ENCODE results near the gene PTPN18. TPM values are rescaled to one million over a fixed set of nuclear protein-coding genes. Genes with fewer than 3 reads are reported as not detected.
A peak's percentile ranks its signal among the peaks of the same experiment; 100 is the strongest.
"Not testable (repeated sequence)": the region's sequence is repeated elsewhere in the genome, so short reads cannot be mapped to it uniquely, and the experiment has no call there.

PTPN18 gene
- total RNA-seq, 2 donors from 2014 or later: 16.4 to 19.6 TPM

- no peaks in the 10 kb centered on the region for H3K36me3 Mint-ChIP-seq (ENCODE audit: low read depth)
- Histone ChIP-seq H3K27ac (ENCODE audit: low read depth, low read length) (no peak overlapping the region), H3K9me3 (ENCODE audit: control insufficient read depth, low read length) (no peaks in the 10 kb centered on the region), H3K4me3 (ENCODE audit: low read length) (peak overlapping the region; percentile 84), H3K4me1 (ENCODE audit: control insufficient read depth, insufficient read depth, low read length) (no peaks in the 10 kb centered on the region), H3K27me3 (ENCODE audit: control insufficient read depth, insufficient read depth, low read length, poor library complexity, severe bottlenecking) (peaks cover 4% of the 10 kb centered on the region), H3K36me3 (ENCODE audit: control insufficient read depth, insufficient read depth, low read length) (no peaks in the 10 kb centered on the region), H3K9ac (ENCODE audit: extremely low read depth, low read length, poor library complexity, severe bottlenecking) (peak overlapping the region; percentile 79)
- peak; percentile 89 for DNase-seq
- H3K27me3 Mint-ChIP-seq (ENCODE audit: insufficient read depth): peaks cover 24% of the 10 kb centered on the region
- H3K9me3 Mint-ChIP-seq: no peaks in the 10 kb centered on the region
- WGBS, 2 experiments (ENCODE audit: insufficient coverage in 1 of 2, insufficient read length in 1 of 2): 11 to 12% methylated on average over 42 to 59 of the region's 59 CpGs
- TF ChIP-seq CTCF (conservative IDR thresholded peaks at IDR 0.05): no peak
- H3K27ac Mint-ChIP-seq: peak overlapping the region; percentile 35
- H3K4me3 Mint-ChIP-seq: peak overlapping the region; percentile 76
- peaks cover 25% of the 10 kb centered on the region for H3K4me1 Mint-ChIP-seq
Observed at GRCh38 chr2:130391058-130391871, 35.4 kb downstream of the PTPN18 start.

- 44 to 51% methylated on average over 12 to 16 of the region's 17 CpGs for WGBS, 2 experiments (ENCODE audit: insufficient coverage in 1 of 2, insufficient read length in 1 of 2)
- Histone ChIP-seq H3K9me3 (ENCODE audit: control insufficient read depth, low read length) (no peaks in the 10 kb centered on the region), H3K4me1 (ENCODE audit: control insufficient read depth, insufficient read depth, low read length) (no peaks in the 10 kb centered on the region), H3K4me3 (ENCODE audit: low read length) (peak overlapping the region; percentile 84), H3K9ac (ENCODE audit: extremely low read depth, low read length, poor library complexity, severe bottlenecking) (no peak overlapping the region), H3K27ac (ENCODE audit: low read depth, low read length) (no peak overlapping the region), H3K36me3 (ENCODE audit: control insufficient read depth, insufficient read depth, low read length) (no peaks in the 10 kb centered on the region), H3K27me3 (ENCODE audit: control insufficient read depth, insufficient read depth, low read length, poor library complexity, severe bottlenecking) (peaks cover 4% of the 10 kb centered on the region)
- H3K9me3 Mint-ChIP-seq: no peaks in the 10 kb centered on the region
- H3K4me3 Mint-ChIP-seq: peak overlapping the region; percentile 76
- H3K27ac Mint-ChIP-seq: peak overlapping the region; percentile 35
- TF ChIP-seq CTCF (conservative IDR thresholded peaks at IDR 0.05): no peak
- H3K36me3 Mint-ChIP-seq (ENCODE audit: low read depth): no peaks in the 10 kb centered on the region
- peak; percentile 48 for DNase-seq
- H3K4me1 Mint-ChIP-seq: peaks cover 21% of the 10 kb centered on the region
- H3K27me3 Mint-ChIP-seq (ENCODE audit: insufficient read depth): peaks cover 24% of the 10 kb centered on the region
Observed at GRCh38 chr2:130391872-130392670, 36.2 kb downstream of the PTPN18 start.

- 81 to 82% methylated on average over 5 to 7 of the region's 7 CpGs for WGBS, 2 experiments (ENCODE audit: insufficient coverage in 1 of 2, insufficient read length in 1 of 2)
- H3K36me3 ChIP-seq (ENCODE audit: control insufficient read depth, insufficient read depth, low read length): no peaks in the 10 kb centered on the region
- H3K9ac ChIP-seq (ENCODE audit: extremely low read depth, low read length, poor library complexity, severe bottlenecking): no peak overlapping the region
- Mint-ChIP-seq H3K27me3 (ENCODE audit: insufficient read depth) (peaks cover 24% of the 10 kb centered on the region), H3K4me3 (no peak overlapping the region), H3K9me3 (no peaks in the 10 kb centered on the region), H3K36me3 (ENCODE audit: low read depth) (no peaks in the 10 kb centered on the region), H3K4me1 (peaks cover 17% of the 10 kb centered on the region), H3K27ac (peak overlapping the region; percentile 68)
- no peak overlapping the region for H3K27ac ChIP-seq (ENCODE audit: low read depth, low read length)
- H3K4me3 ChIP-seq (ENCODE audit: low read length): no peak overlapping the region
- peaks cover 4% of the 10 kb centered on the region for H3K27me3 ChIP-seq (ENCODE audit: control insufficient read depth, insufficient read depth, low read length, poor library complexity, severe bottlenecking)
- DNase-seq: peak; percentile 82
- H3K9me3 ChIP-seq (ENCODE audit: control insufficient read depth, low read length): no peaks in the 10 kb centered on the region
- no peaks in the 10 kb centered on the region for H3K4me1 ChIP-seq (ENCODE audit: control insufficient read depth, insufficient read depth, low read length)
- TF ChIP-seq CTCF (conservative IDR thresholded peaks at IDR 0.05): no peak
Observed at GRCh38 chr2:130393318-130393910, 37.6 kb downstream of the PTPN18 start.

- not testable (repeated sequence) for H3K27me3 ChIP-seq (ENCODE audit: control insufficient read depth, insufficient read depth, low read length, poor library complexity, severe bottlenecking); H3K36me3 ChIP-seq (ENCODE audit: control insufficient read depth, insufficient read depth, low read length); H3K9me3 ChIP-seq (ENCODE audit: control insufficient read depth, low read length); DNase-seq; H3K4me1 Mint-ChIP-seq; H3K4me3 Mint-ChIP-seq; H3K36me3 Mint-ChIP-seq (ENCODE audit: low read depth); H3K27ac Mint-ChIP-seq; H3K27ac ChIP-seq (ENCODE audit: low read depth, low read length); H3K27me3 Mint-ChIP-seq (ENCODE audit: insufficient read depth); H3K9me3 Mint-ChIP-seq; H3K4me1 ChIP-seq (ENCODE audit: control insufficient read depth, insufficient read depth, low read length); H3K4me3 ChIP-seq (ENCODE audit: low read length); H3K9ac ChIP-seq (ENCODE audit: extremely low read depth, low read length, poor library complexity, severe bottlenecking)
- no CpG with 5 or more reads among the region's 2 CpGs for WGBS, 2 experiments (ENCODE audit: insufficient coverage in 1 of 2, insufficient read length in 1 of 2)
Observed at GRCh38 chr2:130406280-130406679, 50.4 kb downstream of the PTPN18 start.

Measured in endodermal cell (in vitro differentiated cells).